ENCODE results near the gene FURIN. TPM values are rescaled to one million over a fixed set of nuclear protein-coding genes. Genes with fewer than 3 reads are reported as not detected.
"Not testable (repeated sequence)": the region's sequence is repeated elsewhere in the genome, so short reads cannot be mapped to it uniquely, and the experiment has no call there.

The FURIN gene
- total RNA-seq, 1 donor from 2014 or later, result 47.6 TPM

DNA sequence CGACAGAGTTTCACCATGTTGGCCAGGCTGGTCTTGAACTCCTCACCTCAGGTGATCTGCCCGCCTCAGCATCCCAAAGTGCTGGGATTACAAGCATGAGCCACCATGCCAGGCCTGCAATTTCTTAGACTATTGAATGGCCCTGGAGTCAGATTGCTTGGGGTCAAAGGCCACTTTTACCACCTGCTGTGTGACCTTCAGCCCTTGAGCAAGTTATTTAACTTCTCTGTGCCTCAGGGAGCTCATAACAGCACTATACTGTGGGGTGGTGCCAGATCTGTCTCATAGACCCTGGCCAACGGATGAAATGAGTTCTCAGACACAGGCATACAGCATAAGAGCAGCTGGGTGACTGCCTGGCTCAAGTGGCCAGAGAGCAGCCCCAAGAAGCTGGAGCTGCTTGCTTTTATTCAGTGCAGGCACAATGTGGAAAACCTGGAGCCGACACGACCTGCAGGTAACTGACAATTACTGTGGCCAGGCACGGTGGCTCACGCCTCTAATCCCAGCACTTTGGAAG, 44.9 kb upstream of the FURIN start:
- TF ChIP-seq POLR2AphosphoS5 (IDR thresholded peaks at IDR 0.05; ENCODE audit: insufficient read depth in 1 of 2, low read depth in 1 of 2) (no peak), POLR2A (IDR thresholded peaks at IDR 0.05) (no peak)
- TF ChIP-seq, protein P1, sequence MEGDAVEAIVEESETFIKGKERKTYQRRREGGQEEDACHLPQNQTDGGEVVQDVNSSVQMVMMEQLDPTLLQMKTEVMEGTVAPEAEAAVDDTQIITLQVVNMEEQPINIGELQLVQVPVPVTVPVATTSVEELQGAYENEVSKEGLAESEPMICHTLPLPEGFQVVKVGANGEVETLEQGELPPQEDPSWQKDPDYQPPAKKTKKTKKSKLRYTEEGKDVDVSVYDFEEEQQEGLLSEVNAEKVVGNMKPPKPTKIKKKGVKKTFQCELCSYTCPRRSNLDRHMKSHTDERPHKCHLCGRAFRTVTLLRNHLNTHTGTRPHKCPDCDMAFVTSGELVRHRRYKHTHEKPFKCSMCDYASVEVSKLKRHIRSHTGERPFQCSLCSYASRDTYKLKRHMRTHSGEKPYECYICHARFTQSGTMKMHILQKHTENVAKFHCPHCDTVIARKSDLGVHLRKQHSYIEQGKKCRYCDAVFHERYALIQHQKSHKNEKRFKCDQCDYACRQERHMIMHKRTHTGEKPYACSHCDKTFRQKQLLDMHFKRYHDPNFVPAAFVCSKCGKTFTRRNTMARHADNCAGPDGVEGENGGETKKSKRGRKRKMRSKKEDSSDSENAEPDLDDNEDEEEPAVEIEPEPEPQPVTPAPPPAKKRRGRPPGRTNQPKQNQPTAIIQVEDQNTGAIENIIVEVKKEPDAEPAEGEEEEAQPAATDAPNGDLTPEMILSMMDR (IDR thresholded peaks at IDR 0.05), result no peak
- no peak for DNase-seq (ENCODE audit: extremely low spot score in 2 of 2)

DNA sequence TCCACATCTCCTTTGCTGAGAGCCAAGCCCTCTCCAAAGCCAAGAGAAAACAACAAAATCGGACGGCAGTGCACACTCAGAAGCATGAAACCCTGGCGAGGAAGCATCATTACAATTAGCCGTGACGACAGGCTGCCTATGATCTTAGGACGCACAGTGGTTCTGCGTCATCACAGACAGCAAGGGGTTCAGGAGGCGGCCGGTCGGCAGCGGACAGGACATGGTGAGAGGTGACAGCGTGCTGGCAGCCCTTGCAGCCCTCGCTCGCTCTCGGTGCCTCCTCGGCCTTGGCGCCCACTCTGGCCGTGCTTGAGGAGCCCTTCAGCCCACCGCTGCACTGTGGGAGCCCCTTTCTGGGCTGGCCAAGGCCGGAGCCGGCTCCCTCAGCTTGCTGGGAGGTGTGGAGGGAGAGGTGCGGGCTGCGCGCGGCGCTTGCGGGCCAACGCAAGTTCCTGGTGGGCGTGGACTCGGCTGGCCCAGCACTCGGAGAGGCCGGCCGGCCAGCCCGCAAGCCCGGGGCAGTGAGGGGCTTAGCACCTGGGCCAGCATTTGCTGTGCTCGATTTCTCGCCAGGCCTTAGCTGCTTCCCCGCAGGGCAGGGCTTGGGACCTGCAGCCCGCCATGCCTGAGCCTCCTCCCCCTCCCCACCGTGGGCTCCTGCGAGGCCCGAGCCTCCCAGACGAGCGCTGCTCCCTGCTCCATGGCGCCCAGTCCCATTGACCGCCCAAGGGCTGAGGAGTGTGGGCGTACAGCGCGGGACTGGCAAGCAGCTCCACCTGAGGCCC, 43.1 kb upstream of the FURIN start:
- H3K9me3 ChIP-seq; H3K27me3 ChIP-seq; H3K4me3 ChIP-seq; H3K36me3 ChIP-seq; H3K4me1 ChIP-seq; intact Hi-C loops (cut with DNase I); DNase-seq (ENCODE audit: extremely low spot score in 2 of 2); H3K27ac ChIP-seq: not testable (repeated sequence)

More for the DNA sequence above, 44.9 kb upstream of the FURIN start:
- no peak overlapping the region for H3K27ac ChIP-seq
- intact Hi-C loops (cut with DNase I), result no loop called here
- H3K9me3 ChIP-seq, result no peaks in the 10 kb centered on the region
- H3K4me3 ChIP-seq, result no peak overlapping the region
- no peaks in the 10 kb centered on the region for H3K27me3 ChIP-seq
- H3K4me1 ChIP-seq, result no peaks in the 10 kb centered on the region
- no peaks in the 10 kb centered on the region for H3K36me3 ChIP-seq

DNA sequence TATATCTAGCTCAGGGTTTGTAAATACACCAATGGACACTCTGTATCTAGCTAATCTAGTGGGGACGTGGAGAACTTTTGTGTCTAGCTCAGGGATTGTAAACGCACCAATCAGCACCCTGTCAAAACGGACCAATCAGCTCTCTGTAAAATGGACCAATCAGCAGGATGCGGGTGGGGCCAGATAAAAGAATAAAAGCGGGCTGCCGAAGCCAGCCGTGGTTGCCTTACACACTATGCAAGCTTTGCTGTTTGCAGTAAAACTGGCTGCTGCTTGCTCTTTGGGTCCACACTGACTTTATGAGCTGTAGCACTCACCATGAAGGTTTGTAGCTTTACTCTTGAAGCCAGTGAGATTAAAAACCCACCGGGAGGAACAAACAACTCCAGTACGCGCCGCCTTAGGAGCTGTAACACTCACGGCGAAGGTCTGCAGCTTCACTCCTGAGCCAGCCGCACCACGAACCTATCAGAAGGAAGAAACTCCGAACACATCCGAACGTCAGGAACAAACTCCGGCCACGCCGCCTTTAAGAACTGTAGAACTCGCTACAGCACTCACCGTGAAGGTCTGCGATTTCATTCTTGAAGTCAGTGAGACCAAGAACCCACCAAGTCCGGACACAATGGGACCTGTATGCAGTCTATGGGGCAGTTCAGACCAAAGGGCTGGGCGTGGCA, 42.0 kb upstream of the FURIN start:
- H3K27me3 ChIP-seq; H3K4me1 ChIP-seq; H3K27ac ChIP-seq; intact Hi-C loops (cut with DNase I); DNase-seq (ENCODE audit: extremely low spot score in 2 of 2); H3K9me3 ChIP-seq; H3K36me3 ChIP-seq; H3K4me3 ChIP-seq: not testable (repeated sequence)

DNA sequence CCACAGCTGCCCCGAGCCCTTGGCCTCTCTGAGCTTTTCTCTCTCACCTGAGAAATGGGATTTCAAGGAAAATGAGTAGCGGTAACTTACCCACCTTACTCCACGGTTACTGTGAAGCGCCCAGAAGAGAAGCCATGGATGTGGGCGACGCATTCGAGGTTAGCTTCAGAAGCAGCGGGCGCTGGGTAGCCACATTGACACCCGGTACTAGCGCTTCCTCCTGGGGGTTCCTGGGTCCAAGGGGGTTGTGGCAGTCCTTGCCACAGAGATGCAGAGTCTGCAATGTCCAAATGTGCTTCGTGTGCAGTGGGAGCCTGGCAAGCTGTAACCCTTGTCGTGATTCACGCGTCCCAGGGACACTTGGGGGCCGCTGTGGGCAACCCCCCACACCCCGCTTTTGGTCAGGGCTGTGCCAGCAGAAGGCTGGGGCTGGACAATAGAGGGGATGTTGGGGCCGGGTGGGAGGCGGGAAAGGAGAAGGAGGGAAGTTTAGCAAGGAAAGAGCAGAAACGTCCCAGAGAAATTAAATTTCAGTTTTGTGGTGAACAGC, 41.4 kb upstream of the FURIN start:
- TF ChIP-seq POLR2AphosphoS5 (IDR thresholded peaks at IDR 0.05; ENCODE audit: insufficient read depth in 1 of 2, low read depth in 1 of 2) (no peak), POLR2A (IDR thresholded peaks at IDR 0.05) (no peak)
- TF ChIP-seq, protein P1 (IDR thresholded peaks at IDR 0.05), result no peak
- no peak for DNase-seq (ENCODE audit: extremely low spot score in 2 of 2)
- H3K27ac ChIP-seq, result no peak overlapping the region
- H3K9me3 ChIP-seq, result no peaks in the 10 kb centered on the region
- H3K27me3 ChIP-seq, result no peaks in the 10 kb centered on the region
- H3K4me1 ChIP-seq, result no peaks in the 10 kb centered on the region
- no peaks in the 10 kb centered on the region for H3K36me3 ChIP-seq
- no peak overlapping the region for H3K4me3 ChIP-seq
- intact Hi-C loops (cut with DNase I), result no loop called here

DNA sequence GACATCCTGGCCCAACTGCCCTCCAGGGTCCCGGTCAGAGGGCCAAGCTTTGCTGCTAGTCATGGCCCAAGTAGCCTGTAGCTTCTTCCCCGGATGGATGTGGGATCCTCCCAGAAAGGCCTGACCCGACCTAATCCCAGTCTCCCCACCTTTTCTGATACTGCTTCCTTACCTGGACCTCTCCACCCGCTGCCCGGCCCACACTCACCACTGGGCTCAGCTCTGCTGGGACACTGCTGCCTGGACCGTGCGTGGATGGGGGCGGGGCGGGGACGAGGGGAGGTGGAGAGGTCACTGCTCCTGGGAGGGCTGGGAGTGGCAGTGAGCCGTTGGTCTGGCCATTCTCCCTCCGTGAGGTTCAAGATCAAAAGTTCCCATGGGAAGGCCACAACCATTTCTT, 40.3 kb upstream of the FURIN start:
- Histone ChIP-seq H3K36me3 (no peaks in the 10 kb centered on the region), H3K4me3 (no peak overlapping the region), H3K27me3 (no peaks in the 10 kb centered on the region), H3K9me3 (no peaks in the 10 kb centered on the region), H3K27ac (no peak overlapping the region), H3K4me1 (no peaks in the 10 kb centered on the region)
- DNase-seq (ENCODE audit: extremely low spot score in 2 of 2), result no peak
- TF ChIP-seq POLR2AphosphoS5 (IDR thresholded peaks at IDR 0.05; ENCODE audit: insufficient read depth in 1 of 2, low read depth in 1 of 2) (no peak), POLR2A (IDR thresholded peaks at IDR 0.05) (no peak)
- TF ChIP-seq, protein P1 (IDR thresholded peaks at IDR 0.05), result no peak
- intact Hi-C loops (cut with DNase I), result no loop called here

DNA sequence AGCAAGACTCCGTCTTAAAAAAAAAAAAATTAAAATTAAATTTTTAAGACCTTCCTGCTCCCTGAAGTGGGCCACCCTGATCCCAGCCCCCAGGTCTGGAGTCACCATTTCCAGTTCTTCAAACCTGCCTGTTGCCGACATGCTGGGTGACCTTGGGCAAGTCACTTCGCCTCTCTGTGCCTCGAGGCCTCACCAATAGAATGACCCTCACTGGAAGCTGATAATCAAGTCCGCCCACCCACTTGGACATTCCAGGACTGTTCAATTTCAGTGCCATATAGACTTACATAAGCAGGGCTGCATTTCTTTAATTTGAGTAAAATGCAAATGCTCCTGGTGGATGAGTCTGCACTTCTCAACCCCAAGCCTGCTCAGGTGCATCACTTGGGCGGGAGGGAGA, 39.3 kb upstream of the FURIN start:
- Histone ChIP-seq H3K9me3 (no peaks in the 10 kb centered on the region), H3K4me1 (no peaks in the 10 kb centered on the region), H3K36me3 (no peaks in the 10 kb centered on the region), H3K27ac (no peak overlapping the region), H3K4me3 (no peak overlapping the region), H3K27me3 (no peaks in the 10 kb centered on the region)
- no peak for TF ChIP-seq POLR2AphosphoS5 (IDR thresholded peaks at IDR 0.05; ENCODE audit: insufficient read depth in 1 of 2, low read depth in 1 of 2)
- TF ChIP-seq, protein P1 (IDR thresholded peaks at IDR 0.05), result no peak
- no peak for TF ChIP-seq POLR2A (IDR thresholded peaks at IDR 0.05)
- DNase-seq (ENCODE audit: extremely low spot score in 2 of 2), result no peak
- intact Hi-C loops (cut with DNase I), result no loop called here

All from vagina (tissue), 2 donors.